Adipose tissue (tissue), 3 donors: ENCODE measurements around the gene ART1. TPM values are rescaled to one million over a fixed set of nuclear protein-coding genes. Genes with fewer than 3 reads are reported as not detected.
"Not testable (repeated sequence)": the region's sequence is repeated elsewhere in the genome, so short reads cannot be mapped to it uniquely, and the experiment has no call there.

Experiments
- H3K27ac ChIP-seq: one replicate; pipeline ENCODE4 v1.5.1; 2013; ENCODE audit warnings: low read depth, low read length
- WGBS, 3 donors: extraction: QIAGEN DNeasy Blood & Tissue Kit; methylation state at CpG; one replicate each; pipeline ENCODE4 v1.1.7; 2013; 5-methylcytosine and 5-hydroxymethylcytosine counted together
- polyA plus RNA-seq, 3 donors: library from polyadenylated mRNA; stranded (reverse); fragments of 200-250 nt; gene quantifications; one replicate each; pipeline ENCODE4 v1.2.3, GENCODE V29; 2013
- donor health status: healthy with polysubstance abuse.
- donor health status: Bipolar disorder and iron deficiency.
- donor health status: healthy.

ART1 gene
- not detected for polyA plus RNA-seq

GRCh38 chr11:3644817-3645235 is at the start of gene ART1:
Gene ART1 (plus strand): TSS chr11:3645128. CDS start chr11:3659214, 14,086 bp downstream.
- WGBS, 3 donors: 67 to 82% (median 75%) methylated on average over 4 of the region's 4 CpGs
- no peak within 1 kb of the TSS for H3K27ac ChIP-seq

GRCh38 chr11:3597743-3598142 is 47.2 kb upstream of the ART1 start:
- WGBS, 3 donors: 90 to 91% (median 91%) methylated on average over 15 of the region's 15 CpGs
- not testable (repeated sequence) for H3K27ac ChIP-seq

GRCh38 chr11:3600201-3600600 is 44.7 kb upstream of the ART1 start:
- not testable (repeated sequence) for H3K27ac ChIP-seq
- WGBS, 3 donors: 74 to 79% (median 76%) methylated on average over 10 of the region's 10 CpGs

- 48 to 63% (median 58%) methylated on average over 3 of the region's 3 CpGs for WGBS, 3 donors
Measured at GRCh38 chr11:3604167-3604566, 40.8 kb upstream of the ART1 start.

GRCh38 chr11:3605283-3605662 is 39.7 kb upstream of the ART1 start:
- WGBS, 3 donors: 85 to 94% (median 88%) methylated on average over 3 of the region's 3 CpGs
- H3K27ac ChIP-seq: no peak overlapping the region

More at GRCh38 chr11:3604167-3604566, 40.8 kb upstream of the ART1 start:
- no peak overlapping the region for H3K27ac ChIP-seq

- 42 to 85% (median 77%) methylated on average over 5 of the region's 5 CpGs for WGBS, 3 donors
- H3K27ac ChIP-seq: no peak overlapping the region
Measured at GRCh38 chr11:3605771-3606203, 39.1 kb upstream of the ART1 start.

- no peak overlapping the region for H3K27ac ChIP-seq
- 47 to 61% (median 54%) methylated on average over 7 of the region's 7 CpGs for WGBS, 3 donors
Measured at GRCh38 chr11:3609416-3610265, 35.3 kb upstream of the ART1 start.

- no peak overlapping the region for H3K27ac ChIP-seq
- 87 to 94% (median 89%) methylated on average over 4 of the region's 4 CpGs for WGBS, 3 donors
Measured at GRCh38 chr11:3610846-3611245, 34.1 kb upstream of the ART1 start.

GRCh38 chr11:3611976-3612678 is 32.8 kb upstream of the ART1 start:
- WGBS, 3 donors: 64 to 80% (median 77%) methylated on average over 3 of the region's 3 CpGs
- no peak overlapping the region for H3K27ac ChIP-seq

GRCh38 chr11:3613998-3614741 is 30.8 kb upstream of the ART1 start:
- 46 to 68% (median 50%) methylated on average over 10 of the region's 10 CpGs for WGBS, 3 donors
- H3K27ac ChIP-seq: no peak overlapping the region

GRCh38 chr11:3614742-3615171 is 30.2 kb upstream of the ART1 start:
- no peak overlapping the region for H3K27ac ChIP-seq
- WGBS, 3 donors: 50 to 68% (median 65%) methylated on average over 5 of the region's 5 CpGs

GRCh38 chr11:3615998-3616397 is 28.9 kb upstream of the ART1 start:
- 90 to 91% (median 90%) methylated on average over 6 of the region's 6 CpGs for WGBS, 3 donors

GRCh38 chr11:3616721-3617460 is 28.0 kb upstream of the ART1 start:
- 74 to 82% (median 74%) methylated on average over 25 of the region's 25 CpGs for WGBS, 3 donors
- no peak overlapping the region for H3K27ac ChIP-seq

More at GRCh38 chr11:3615998-3616397, 28.9 kb upstream of the ART1 start:
- no peak overlapping the region for H3K27ac ChIP-seq

GRCh38 chr11:3617990-3618389 is 26.9 kb upstream of the ART1 start:
- 73 to 88% (median 85%) methylated on average over 8 of the region's 8 CpGs for WGBS, 3 donors
- H3K27ac ChIP-seq: no peak overlapping the region

- no peak overlapping the region for H3K27ac ChIP-seq
- WGBS, 3 donors: 65 to 79% (median 78%) methylated on average over 4 of the region's 4 CpGs
Measured at GRCh38 chr11:3622521-3622920, 22.4 kb upstream of the ART1 start.

- 82 to 94% (median 88%) methylated on average over 5 of the region's 5 CpGs for WGBS, 3 donors
- H3K27ac ChIP-seq: no peak overlapping the region
Measured at GRCh38 chr11:3623121-3623520, 21.8 kb upstream of the ART1 start.

GRCh38 chr11:3623767-3624458 is 21.0 kb upstream of the ART1 start:
- WGBS, 3 donors: 64 to 76% (median 69%) methylated on average over 8 of the region's 8 CpGs
- no peak overlapping the region for H3K27ac ChIP-seq
